Stimulated activated CD8-positive, alpha-beta memory T cell treated with anti-CD3 and anti-CD28 coated beads, Interleukin-12 subunit alpha, Interleukin-12 subunit beta, amount 100 ng/mL, for 1 hour (primary cell): ENCODE measurements around the gene SDS.

Source experiments
- DNase-seq: peaks from one replicate; pipeline ENCODE4 v3.0.0-alpha.2; 2020; ENCODE audit warnings: low read depth

SDS gene

GRCh38 chr12:113399490-113399889, 4.2 kb downstream of the SDS start:
- DNase-seq, result no peak

- no peak for DNase-seq
Measured at GRCh38 chr12:113398346-113399290, 5.1 kb downstream of the SDS start.

- no peak for DNase-seq
Measured at GRCh38 chr12:113397497-113398197, 6.0 kb downstream of the SDS start.

- DNase-seq, result no peak
Measured at GRCh38 chr12:113396828-113397496, 6.7 kb downstream of the SDS start.

- no peak for DNase-seq
Measured at GRCh38 chr12:113396200-113396599, 7.5 kb downstream of the SDS start.

- DNase-seq, result no peak
Measured at GRCh38 chr12:113395119-113395518, 8.6 kb downstream of the SDS start.

- DNase-seq, result no peak
Measured at GRCh38 chr12:113393749-113394148, 9.9 kb downstream of the SDS start.

GRCh38 chr12:113392988-113393579, 10.6 kb downstream of the SDS start:
- DNase-seq, result no peak

GRCh38 chr12:113392520-113392919, 11.2 kb downstream of the SDS start:
- no peak for DNase-seq

GRCh38 chr12:113391650-113392337, 11.9 kb downstream of the SDS start:
- DNase-seq, result no peak

- DNase-seq, result no peak
Measured at GRCh38 chr12:113391145-113391544, 12.5 kb downstream of the SDS start.

- no peak for DNase-seq
Measured at GRCh38 chr12:113390064-113391043, 13.3 kb downstream of the SDS start.

GRCh38 chr12:113388351-113388750, 15.3 kb downstream of the SDS start:
- no peak for DNase-seq

GRCh38 chr12:113387631-113388030, 16.1 kb downstream of the SDS start:
- DNase-seq, result no peak

- DNase-seq, result no peak
Measured at GRCh38 chr12:113386866-113387566, 16.7 kb downstream of the SDS start.

- no peak for DNase-seq
Measured at GRCh38 chr12:113385282-113385882, 18.3 kb downstream of the SDS start.

- DNase-seq, result no peak
Measured at GRCh38 chr12:113384778-113385177, 18.9 kb downstream of the SDS start.

GRCh38 chr12:113382206-113382605, 21.5 kb downstream of the SDS start:
- no peak for DNase-seq

GRCh38 chr12:113381220-113381619, 22.5 kb downstream of the SDS start:
- DNase-seq, result no peak
